GM08714 (cell line): Measurements from ENCODE around the gene SH3RF1.

Source experiments
- H3K4me3 ChIP-seq: fragments of 200-500 bp; sonication (Bioruptor generic); 2 replicates; pipeline ENCODE4 v1.5.1; 2014; ENCODE audit warnings: mild to moderate bottlenecking, low read length, inconsistent platforms
- ZNF274 ChIP-seq: IDR thresholded peaks from 2 replicates; pipeline ENCODE4 v1.6.1; 2012; ENCODE audit warnings: mild to moderate bottlenecking, low read depth, low read length

SH3RF1 gene

GRCh38 chr4:169061386-169061785, 209.4 kb downstream of the SH3RF1 start:
- TF ChIP-seq ZNF274 = no peak
- H3K4me3 ChIP-seq = no peak overlapping the region

- TF ChIP-seq ZNF274 = no peak
- H3K4me3 ChIP-seq = no peak overlapping the region
Measured at GRCh38 chr4:169060391-169061091, 210.2 kb downstream of the SH3RF1 start.

- no peak for TF ChIP-seq ZNF274
- no peak overlapping the region for H3K4me3 ChIP-seq
Measured at GRCh38 chr4:169059306-169060211, 211.2 kb downstream of the SH3RF1 start.

- TF ChIP-seq ZNF274 = no peak
- H3K4me3 ChIP-seq = no peak overlapping the region
Measured at GRCh38 chr4:169058312-169058711, 212.4 kb downstream of the SH3RF1 start.

- H3K4me3 ChIP-seq = no peak overlapping the region
- TF ChIP-seq ZNF274 = no peak
Measured at GRCh38 chr4:169054879-169055278, 215.9 kb downstream of the SH3RF1 start.

- TF ChIP-seq ZNF274 = no peak
- no peak overlapping the region for H3K4me3 ChIP-seq
Measured at GRCh38 chr4:169052594-169052945, 218.2 kb downstream of the SH3RF1 start.

- TF ChIP-seq ZNF274 = no peak
- H3K4me3 ChIP-seq = no peak overlapping the region
Measured at GRCh38 chr4:169051761-169052593, 218.8 kb downstream of the SH3RF1 start.

- no peak for TF ChIP-seq ZNF274
- H3K4me3 ChIP-seq = no peak overlapping the region
Measured at GRCh38 chr4:169050881-169051760, 219.6 kb downstream of the SH3RF1 start.

GRCh38 chr4:169050284-169050683, 220.5 kb downstream of the SH3RF1 start:
- no peak for TF ChIP-seq ZNF274
- no peak overlapping the region for H3K4me3 ChIP-seq

GRCh38 chr4:169048868-169049414, 221.8 kb downstream of the SH3RF1 start:
- no peak overlapping the region for H3K4me3 ChIP-seq
- TF ChIP-seq ZNF274 = no peak

GRCh38 chr4:169047956-169048355, 222.8 kb downstream of the SH3RF1 start:
- H3K4me3 ChIP-seq = no peak overlapping the region
- TF ChIP-seq ZNF274 = no peak

GRCh38 chr4:169045862-169046584, 224.7 kb downstream of the SH3RF1 start:
- no peak for TF ChIP-seq ZNF274

More at GRCh38 chr4:169045862-169046584, 224.7 kb downstream of the SH3RF1 start:
- H3K4me3 ChIP-seq = no peak overlapping the region
